GM21825 (cell line): ENCODE results near the gene RPA3.
A peak's percentile ranks its signal among the peaks of the same experiment; 100 is the strongest.
"Not testable (repeated sequence)": the region's sequence is repeated elsewhere in the genome, so short reads cannot be mapped to it uniquely, and the experiment has no call there.

Experiments used
- ATAC-seq: cut with Tn5 transposase; IDR thresholded peaks from one replicate; pipeline ENCODE4 v1.9.1; 2021; ENCODE audit warnings: mild to moderate bottlenecking, moderate library complexity; ENCODE audit not compliant: unreplicated experiment

The RPA3 gene

GRCh38 chr7:7662527-7662926 is 55.9 kb downstream of the RPA3 start:
- ATAC-seq = no peak

GRCh38 chr7:7656459-7656858 is 61.9 kb downstream of the RPA3 start:
- ATAC-seq = not testable (repeated sequence)

DNA sequence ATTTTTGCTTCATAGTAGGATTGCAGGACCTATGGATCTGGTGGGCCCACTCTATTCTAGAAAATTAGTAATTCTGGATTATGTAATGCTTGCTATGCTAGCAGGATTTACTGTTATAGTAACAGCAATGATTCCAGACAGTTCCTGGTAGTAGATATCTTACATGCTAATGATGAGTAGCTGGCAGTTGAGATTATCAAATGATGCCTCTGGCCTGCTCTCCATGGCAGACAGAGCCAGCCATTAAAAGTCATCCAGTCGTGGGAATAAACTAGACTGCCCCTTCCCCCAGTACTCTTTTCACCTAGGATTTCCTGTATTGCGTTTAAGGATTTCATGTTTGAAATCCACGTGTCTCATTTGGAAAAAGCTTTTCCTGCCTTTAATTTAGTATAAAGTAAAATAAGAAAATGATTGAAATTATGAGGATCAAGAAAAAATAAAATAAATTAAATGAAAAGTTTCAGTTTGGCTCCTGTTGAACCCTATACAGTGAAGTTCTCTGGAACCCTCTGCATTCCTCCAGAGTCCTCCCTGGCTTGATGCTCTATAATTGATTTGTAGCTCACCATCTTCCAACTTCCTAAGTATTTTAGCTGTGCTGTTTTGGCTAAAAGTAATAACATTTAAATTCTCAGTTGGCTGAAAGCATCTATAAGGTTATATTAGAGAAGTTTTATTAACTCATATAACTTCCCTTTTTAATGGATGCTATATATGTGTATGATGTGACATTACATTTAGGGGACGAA is 63.3 kb downstream of the RPA3 start:
- no peak for ATAC-seq

- no peak for ATAC-seq
These were observed 64.7 kb downstream of the RPA3 start for GRCh38 chr7:7653593-7654187.

GRCh38 chr7:7652798-7653540 is 65.4 kb downstream of the RPA3 start:
- ATAC-seq = no peak

GRCh38 chr7:7651479-7651878 is 66.9 kb downstream of the RPA3 start:
- ATAC-seq = no peak

GRCh38 chr7:7650682-7651206 is 67.7 kb downstream of the RPA3 start:
- no peak for ATAC-seq

DNA sequence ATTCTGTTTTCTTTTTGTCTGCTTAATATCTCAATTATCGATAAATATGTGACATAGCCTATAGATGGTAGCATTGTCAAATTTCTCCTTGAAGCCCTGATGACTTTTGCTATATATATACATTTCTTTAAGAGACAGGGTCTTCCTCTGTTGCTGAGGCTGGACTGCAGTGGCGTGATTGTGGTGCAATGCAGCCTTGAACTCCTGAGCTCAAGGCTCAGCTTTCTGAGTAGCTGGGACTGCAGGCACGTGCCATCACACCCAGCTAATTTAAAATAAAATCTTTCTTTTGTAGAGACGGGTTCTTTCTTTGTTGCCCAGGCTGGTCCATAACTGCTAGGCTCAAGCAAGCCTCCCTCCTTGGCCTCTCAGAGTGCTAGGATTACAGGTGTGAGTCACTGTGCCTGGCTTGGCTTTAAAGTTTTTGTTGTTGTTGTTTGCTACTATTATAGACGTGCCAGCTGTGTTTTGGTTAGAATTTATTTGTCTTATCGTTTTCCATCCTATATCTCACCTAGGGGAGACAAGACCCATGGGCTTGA is 70.8 kb downstream of the RPA3 start:
- no peak for ATAC-seq

- no peak for ATAC-seq
These were observed 76.3 kb downstream of the RPA3 start for GRCh38 chr7:7642081-7642480.

GRCh38 chr7:7641129-7641663 is 77.2 kb downstream of the RPA3 start:
- ATAC-seq = peak; percentile 7

DNA sequence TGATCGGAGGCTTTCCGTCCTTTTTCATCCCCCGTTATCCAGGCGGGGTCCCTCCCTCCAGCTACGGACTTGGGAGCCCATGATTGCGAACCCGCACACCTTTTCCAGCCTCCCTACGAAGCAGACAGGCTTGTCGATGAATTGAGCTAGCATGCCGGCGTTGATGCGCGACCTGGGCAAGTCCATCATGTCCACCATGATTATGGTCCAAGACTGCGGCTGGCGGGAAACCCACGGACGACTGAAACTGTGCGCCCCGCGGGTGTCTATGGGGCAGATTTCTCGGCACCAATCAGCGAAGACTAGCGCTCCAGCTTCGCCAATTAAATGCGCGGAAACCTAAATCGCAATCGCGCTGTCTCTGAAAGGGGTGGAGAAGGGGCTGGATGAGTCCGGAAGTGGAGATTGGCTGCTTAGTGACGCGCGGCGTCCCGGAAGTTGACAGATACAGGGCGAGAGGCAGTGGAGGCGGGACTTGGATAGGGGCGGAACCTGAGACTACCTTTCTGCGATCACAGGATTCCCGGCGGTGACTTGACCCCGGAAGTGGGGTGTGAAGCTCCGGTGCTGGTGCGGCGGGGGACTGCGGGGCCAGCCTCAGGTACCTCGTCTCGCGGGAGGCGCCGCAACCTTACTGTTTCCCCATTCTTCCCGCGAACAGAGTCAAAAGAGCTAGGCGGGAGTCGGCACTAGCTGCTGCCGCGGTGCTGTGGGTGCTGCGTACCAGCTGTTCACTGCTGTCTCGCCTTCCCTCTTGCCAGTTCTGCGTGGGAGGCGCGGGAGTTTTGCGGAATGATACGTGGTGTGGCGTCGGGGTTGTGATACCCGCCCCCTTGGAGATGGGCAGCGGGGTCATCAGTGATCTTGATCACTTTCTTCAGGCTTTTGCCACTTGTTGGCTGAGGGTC is 77.9 kb downstream of the RPA3 start, which contains the start of gene UMAD1:
Gene UMAD1 (plus strand): TSS at position 532 of the 908 bp plus-strand sequence. CDS start 32,620 bp downstream, outside the sequence.
- peak; percentile 95 for ATAC-seq

- no peak for ATAC-seq
These were observed 78.6 kb downstream of the RPA3 start for GRCh38 chr7:7639847-7640220.

DNA sequence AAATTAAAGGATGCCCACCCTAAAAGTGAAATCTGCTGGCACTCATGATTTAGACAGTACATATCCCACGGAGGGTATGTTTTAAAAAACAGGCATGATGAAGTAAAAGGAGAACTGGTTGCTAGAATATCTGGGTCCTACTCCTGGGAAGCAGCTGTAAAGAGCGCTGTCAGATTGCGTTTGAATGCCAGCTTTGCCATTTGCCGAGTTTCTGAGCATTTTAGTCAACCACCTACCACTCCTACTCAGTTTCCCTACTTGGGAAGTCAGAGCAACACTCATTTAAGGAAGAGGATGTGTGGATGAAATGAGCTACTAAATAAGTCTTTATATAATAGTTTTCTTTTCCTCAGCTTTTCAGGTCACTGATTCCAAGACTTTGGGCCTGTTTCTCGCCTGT is 79.0 kb downstream of the RPA3 start:
- no peak for ATAC-seq

DNA sequence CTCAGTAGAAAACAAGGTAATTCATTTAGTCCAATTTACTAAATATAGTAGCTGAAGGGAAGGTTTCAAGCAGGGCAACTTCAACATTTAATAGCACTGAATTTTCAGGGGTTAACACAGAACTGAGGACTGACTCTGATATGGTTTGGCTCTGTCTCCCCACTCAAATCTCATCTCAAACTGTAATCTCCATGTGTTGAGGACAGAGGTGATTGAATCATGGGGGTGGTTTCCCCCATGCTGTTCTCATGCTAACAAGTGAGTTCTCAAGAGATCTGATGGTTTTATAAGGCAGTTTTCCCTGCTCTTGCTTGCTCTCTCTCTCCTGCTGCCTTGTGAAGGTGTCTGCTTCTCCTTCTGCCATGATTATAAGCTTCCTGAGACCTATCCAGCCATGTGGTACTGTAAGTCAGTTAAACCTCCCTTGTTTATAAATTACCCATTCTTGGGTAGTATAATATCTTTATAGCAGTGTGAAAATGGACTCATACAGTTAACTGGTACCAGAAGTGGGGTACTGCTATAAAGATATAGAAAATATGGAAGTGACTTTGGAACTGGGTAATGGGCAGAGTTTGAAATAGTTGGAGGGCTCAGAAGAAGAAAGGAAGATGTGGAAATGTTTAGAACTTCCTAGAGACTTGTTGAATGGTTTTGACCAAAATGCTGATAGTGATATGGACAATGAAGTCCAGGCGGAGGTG is 87.6 kb downstream of the RPA3 start:
- ATAC-seq = no peak

DNA sequence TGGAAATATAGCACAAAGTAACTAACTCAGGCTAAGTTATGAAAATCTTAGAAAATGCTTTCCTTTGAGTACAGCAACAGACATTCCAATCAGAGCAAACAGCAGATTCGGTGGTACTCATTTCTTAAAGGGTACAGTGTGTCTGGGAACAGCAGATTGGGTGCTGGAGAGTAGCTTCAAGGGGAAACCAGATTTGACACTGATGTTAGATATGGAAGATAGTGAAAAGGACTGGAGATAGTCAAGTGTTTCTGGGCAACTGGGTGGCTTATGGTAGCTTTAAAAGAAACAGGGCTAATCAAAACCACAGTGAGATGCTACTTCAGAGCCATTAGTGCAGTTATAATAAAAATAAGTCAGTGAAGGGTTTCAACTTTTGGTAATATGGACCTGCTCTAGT is 89.9 kb downstream of the RPA3 start:
- no peak for ATAC-seq

- ATAC-seq = no peak
These were observed 97.7 kb downstream of the RPA3 start for GRCh38 chr7:7620644-7621210.

DNA sequence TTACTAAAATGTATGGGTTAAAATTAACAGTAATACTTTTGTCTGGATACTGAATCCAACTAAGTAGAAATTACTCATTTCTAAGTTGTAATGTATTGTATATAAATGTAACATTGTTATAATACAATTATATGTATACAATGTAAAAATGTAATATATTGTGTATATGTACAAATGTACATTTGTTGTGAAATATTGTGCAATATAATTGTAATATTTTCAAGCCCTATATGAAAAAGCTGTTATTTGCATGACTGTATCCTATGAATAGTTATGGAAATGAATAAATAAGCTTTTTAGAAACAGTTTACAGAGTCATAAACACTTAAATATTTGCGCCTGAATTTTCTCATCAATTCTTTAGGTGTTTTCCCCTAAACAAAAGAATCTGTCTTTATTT is 98.2 kb downstream of the RPA3 start:
- no peak for ATAC-seq

DNA sequence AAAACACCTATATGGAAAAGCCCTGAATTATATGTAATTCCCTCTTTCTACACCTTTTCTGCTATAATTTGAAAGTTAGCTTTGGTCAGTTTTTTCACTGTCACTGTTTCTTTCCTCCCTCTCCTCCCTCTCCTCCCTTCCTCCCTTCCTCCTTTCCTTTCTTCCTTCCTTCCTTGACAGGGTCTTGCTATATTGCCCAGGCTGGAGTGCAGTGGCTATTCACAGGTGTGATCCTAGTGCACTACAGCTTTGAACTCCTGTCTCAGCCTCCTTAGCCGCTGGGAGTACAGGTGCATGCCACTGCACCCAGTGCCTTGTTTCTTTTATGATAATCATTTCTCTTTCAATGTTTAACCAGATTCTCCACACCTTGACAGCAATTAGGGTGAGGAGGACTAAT is 100.0 kb downstream of the RPA3 start:
- ATAC-seq = no peak

GRCh38 chr7:7617550-7617949 is 100.9 kb downstream of the RPA3 start:
- no peak for ATAC-seq
